HG02610 (cell line): ENCODE results near the gene RIF1.

ENCODE experiments used
- ATAC-seq: cut with Tn5 transposase; IDR thresholded peaks from one replicate; pipeline ENCODE4 v1.9.1; 2021; ENCODE audit warnings: mild to moderate bottlenecking, moderate library complexity; ENCODE audit not compliant: unreplicated experiment

Gene RIF1, protein sequence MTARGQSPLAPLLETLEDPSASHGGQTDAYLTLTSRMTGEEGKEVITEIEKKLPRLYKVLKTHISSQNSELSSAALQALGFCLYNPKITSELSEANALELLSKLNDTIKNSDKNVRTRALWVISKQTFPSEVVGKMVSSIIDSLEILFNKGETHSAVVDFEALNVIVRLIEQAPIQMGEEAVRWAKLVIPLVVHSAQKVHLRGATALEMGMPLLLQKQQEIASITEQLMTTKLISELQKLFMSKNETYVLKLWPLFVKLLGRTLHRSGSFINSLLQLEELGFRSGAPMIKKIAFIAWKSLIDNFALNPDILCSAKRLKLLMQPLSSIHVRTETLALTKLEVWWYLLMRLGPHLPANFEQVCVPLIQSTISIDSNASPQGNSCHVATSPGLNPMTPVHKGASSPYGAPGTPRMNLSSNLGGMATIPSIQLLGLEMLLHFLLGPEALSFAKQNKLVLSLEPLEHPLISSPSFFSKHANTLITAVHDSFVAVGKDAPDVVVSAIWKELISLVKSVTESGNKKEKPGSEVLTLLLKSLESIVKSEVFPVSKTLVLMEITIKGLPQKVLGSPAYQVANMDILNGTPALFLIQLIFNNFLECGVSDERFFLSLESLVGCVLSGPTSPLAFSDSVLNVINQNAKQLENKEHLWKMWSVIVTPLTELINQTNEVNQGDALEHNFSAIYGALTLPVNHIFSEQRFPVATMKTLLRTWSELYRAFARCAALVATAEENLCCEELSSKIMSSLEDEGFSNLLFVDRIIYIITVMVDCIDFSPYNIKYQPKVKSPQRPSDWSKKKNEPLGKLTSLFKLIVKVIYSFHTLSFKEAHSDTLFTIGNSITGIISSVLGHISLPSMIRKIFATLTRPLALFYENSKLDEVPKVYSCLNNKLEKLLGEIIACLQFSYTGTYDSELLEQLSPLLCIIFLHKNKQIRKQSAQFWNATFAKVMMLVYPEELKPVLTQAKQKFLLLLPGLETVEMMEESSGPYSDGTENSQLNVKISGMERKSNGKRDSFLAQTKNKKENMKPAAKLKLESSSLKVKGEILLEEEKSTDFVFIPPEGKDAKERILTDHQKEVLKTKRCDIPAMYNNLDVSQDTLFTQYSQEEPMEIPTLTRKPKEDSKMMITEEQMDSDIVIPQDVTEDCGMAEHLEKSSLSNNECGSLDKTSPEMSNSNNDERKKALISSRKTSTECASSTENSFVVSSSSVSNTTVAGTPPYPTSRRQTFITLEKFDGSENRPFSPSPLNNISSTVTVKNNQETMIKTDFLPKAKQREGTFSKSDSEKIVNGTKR (N-terminal part only)

DNA sequence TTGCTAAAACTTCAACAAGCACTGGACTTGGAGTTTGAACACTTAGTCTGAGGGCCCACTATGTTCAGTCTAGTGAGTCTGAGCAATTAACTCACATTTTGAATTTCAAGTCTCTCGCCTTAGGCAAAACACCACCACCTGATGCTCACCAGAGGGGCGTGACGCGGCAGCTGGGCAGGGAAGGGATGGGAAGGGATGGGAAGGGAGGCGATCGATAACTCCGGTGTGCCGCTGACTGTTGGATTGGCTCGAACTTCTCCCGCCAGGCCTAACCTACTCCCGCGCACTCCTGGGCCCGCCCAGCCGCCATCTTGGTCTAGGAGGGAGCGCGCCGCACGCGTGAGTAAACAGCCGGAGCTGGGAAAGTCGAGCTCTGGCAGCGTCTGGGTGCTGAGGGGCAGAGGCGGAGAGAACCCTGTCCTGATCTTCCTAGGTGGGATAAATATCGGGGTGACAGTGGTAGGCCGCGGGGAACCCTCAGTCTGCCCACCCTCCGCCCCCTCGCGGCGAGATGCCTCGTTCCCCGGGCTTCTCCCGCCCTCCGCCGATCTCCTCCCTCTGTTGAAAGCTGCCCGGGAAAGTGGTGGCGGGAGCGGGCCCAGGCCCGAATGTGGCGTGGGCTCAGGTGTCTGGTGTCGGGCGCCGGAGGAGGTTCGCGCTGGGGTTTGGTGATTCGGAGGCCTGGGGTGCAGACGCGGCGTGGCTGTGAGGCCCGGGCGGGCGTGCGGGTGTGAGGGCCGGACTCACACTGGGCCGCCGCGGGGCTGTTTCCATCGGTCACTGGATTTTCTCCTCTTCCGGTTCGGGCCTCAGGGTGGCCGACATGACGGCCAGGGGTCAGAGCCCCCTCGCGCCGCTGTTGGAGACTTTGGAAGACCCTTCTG is at the start of gene RIF1:
Gene RIF1 (plus strand): TSS at position 302 of the 884 bp plus-strand sequence. CDS start 522 bp downstream, at position 824.
- peak; percentile 93 for ATAC-seq

DNA sequence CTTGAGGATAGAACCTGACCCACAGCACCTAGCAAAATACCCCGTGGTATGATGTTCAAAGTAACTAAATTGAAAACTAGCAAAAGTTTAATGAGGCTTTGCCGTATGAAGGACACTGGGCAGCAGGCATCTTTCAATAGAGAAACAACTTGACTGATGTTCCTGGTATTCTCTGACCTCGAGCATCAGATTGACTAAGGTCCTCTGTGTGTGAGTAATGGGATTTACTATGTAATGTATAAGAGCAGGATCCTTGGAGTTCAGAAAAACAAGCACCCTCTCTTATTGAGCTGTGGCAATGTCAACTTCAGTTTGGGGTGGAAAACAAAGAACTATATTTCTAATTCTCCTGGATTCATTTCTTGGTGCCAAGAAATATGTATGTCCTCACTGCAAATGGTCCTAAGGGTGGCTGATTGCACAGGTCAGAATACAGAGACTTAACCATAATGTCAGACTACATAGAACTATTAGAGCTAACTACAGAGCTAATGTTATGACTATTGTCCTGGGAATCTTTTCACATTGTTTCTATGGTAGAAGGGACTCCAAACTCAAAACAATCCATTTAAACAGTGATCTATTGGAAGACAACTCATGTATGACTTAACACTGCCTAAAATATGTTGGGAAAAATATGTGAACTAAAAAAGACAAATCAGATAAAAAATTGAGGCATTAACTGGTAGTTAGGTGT is 47.9 kb upstream of the RIF1 start:
- no peak for ATAC-seq

DNA sequence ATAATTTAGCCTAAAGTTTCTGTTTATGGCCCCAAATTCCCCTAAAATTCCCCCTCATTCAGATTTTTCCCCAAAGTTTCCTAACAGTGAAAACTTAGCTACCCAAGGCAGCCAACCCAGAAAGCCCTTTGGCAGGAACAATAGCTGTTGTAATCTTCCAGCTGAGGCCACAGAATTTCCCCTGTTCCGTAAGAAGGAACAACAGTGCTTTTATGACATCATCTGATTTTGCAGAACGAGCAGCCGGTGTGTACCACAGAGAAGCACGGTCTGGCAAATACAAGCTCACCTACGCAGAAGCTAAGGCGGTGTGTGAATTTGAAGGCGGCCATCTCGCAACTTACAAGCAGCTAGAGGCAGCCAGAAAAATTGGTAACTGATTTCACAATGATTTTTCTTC is 46.0 kb upstream of the RIF1 start:
- peak; percentile 93 for ATAC-seq

DNA sequence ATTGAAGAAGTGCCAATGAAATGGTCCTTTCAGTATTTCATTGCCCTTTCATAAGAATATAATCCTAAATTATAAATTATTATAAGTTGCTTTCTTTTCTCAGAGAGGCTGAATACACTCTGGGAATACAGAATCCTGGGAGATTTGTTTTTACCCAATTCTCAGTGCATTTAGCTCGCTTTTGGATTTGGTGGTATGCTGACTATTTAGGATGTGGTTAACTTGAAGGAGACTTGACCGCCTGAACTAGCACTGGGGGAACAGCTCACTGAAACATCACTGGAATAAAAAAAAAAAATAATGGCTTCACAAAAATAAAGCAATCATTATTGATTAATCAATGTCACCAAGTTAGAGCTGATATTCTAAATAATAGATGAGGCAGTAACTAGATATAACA is 42.1 kb upstream of the RIF1 start:
- no peak for ATAC-seq

DNA sequence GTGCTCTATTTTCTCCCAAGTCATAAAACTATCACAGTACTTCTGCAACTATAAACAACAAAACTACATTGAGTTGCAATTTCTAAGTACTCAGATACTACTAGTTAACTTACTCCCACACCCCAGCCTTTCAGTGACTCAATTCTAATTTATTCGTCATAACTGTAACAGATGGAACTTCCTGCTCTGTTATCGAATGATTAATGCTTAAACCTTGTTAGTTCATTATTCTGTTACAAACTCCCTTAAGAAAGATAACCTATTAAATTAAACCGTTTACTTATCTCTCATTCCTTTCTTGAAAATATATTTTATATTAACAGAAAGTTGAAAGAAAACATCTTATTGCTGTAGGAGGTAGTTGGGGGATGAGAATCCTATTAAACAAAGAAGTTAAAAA is 35.3 kb upstream of the RIF1 start:
- peak; percentile 98 for ATAC-seq

DNA sequence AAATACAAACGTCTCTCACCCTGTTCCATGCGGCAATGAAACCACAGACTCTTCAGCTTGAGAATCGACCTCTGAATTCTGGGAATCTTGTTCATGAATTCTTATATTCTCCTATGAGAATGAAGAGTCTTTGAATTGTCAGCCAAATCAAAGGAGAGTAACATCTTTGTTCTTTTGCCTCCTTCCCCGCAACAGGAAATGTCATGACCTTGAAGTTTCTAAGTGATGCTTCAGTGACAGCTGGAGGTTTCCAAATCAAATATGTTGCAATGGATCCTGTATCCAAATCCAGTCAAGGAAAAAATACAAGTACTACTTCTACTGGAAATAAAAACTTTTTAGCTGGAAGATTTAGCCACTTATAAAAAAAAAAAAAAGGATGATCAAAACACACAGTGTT is 30.5 kb upstream of the RIF1 start:
- ATAC-seq = no peak

DNA sequence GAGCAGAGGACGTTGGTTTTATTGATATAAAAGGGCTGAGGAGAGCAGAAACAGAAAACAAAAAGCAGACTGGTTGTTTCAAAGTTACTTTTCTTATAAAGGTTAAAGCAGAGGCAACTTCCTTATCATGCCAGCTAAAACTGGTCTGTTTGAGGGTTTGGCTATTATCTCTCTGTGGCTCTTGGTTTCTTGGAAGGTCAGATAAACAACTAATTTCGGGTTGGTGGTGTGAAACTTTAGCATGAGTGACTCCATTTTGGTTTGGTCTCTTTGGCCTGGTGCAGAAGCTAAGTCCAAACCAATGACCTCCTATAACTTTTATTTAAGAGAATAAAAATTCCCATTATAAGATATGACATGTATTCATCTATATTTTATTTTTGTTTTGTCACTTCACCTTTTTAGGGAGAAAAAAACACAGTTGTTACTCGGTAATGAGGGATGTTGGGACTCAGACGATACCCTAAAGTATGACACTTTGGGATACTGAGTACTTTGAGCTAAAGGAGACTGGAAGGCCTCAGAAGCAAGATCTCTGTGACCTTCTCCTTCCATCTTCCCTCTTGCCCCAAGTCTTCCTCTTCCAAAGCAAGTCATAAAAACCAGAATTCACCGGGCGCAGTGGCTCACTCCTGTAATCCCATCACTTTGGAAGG is 29.0 kb upstream of the RIF1 start:
- ATAC-seq = no peak

DNA sequence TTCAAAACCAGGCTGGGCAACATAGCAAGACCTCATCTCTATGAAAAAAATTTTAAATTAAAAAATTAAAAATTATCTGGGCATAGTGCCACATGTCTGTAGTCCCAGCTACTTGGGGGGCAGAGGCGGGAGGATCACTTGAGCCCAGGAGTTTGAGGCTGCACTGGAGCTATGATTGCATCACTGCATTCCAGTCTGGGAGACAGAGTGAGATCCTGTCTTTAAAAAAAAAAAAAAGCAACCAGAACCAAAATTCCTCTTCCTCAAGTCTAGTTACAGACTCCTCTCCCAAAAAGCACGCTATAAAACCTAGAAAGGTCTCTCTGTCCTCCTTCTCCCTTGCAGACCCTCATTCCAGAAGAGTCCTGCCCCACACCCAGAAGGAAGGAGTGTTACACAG is 28.4 kb upstream of the RIF1 start:
- ATAC-seq = no peak

DNA sequence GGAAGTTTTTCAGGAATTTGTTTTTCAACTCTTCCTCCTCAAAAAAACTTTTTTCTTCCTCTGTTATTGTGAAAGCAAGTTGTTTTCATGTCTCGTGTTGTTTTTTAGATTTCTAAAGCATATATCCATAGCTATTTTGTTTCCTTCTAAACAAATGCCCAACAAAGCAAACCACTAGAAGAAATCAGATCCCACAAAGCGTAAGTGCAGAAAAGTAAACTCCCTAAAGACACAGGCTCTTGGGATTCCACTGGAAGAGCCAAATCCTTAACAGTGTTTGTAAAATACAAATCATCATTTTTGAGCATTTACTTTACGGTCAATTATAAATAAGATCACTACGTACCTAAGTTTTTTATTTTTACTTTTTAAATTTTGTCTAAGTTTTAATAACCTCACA is 21.7 kb upstream of the RIF1 start:
- no peak for ATAC-seq

DNA sequence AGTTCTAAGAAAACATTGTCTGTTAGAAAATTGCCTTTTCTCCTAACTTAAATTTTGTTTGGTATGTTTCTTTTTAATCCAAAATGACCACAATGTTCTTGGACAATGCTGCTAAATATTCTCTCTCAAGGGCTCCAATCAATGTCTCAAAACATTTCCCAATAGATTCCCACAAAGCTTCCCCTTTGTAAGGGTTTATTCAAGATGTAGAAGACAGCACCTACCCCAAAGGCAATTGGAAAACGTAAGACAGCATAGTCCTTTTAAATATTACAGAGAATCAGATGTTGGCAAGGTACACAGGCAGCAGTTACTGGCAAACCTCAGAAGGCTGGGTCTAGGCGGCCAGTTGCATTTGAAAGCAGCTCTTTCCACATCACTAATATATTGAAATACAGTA is 18.3 kb upstream of the RIF1 start:
- ATAC-seq = no peak

DNA sequence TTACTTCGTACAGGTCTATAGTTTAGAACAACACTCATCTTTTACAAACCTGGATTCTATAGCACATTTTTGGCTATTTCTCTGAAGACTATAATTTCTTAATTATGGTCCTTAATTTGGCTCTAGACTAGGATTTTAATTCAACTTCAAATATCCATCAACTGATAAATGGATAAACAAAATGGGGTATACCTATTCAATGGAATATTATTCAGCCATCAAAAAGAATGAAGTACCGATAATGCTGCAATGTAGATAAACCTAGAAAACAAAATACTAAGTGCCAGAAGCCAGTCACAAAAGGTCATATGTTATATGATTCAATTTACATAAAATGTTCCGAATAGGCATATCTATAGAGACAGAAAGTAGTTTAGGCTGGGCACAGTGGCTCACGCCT is 15.2 kb upstream of the RIF1 start:
- ATAC-seq = no peak

DNA sequence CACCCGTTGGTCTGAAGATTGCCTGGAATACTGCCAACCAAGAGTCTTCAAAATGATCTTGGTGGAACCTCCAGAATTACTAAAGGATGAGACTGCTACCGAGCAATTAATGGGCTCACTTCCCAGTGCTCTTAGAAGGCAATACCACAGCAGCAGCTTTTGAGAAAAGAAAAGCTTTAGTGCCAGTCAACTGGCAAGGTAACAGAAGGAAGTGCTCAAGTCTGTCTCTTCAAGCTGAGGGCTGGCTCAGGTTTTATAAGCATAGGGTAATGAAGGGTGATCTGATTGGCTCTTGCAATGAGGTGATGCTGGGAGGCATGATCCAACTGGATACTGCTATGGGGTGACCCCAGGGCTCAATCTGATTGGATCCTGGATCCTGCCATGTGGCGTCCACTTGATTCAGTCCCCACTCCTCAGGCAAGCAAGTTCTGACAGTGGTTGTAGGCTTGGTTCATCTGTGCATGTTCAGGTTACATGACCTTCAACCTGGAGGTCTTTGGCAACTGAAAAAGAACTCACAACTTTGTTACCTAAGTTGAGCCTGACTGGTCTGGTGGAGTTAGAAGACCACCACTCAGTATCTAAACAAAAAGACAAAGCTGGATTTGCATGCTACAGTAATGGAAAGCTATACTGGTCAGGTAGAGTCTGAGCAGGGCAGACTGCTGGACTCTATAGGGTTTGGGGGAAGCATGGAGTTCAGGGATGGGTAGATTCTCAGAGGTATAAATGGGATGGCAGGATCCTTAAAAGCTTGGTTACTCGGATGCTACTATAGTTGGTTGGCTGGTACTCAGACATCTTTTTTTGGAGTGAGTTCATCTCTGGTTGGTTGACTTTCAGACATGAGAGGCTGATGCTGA is 14.0 kb upstream of the RIF1 start:
- no peak for ATAC-seq

DNA sequence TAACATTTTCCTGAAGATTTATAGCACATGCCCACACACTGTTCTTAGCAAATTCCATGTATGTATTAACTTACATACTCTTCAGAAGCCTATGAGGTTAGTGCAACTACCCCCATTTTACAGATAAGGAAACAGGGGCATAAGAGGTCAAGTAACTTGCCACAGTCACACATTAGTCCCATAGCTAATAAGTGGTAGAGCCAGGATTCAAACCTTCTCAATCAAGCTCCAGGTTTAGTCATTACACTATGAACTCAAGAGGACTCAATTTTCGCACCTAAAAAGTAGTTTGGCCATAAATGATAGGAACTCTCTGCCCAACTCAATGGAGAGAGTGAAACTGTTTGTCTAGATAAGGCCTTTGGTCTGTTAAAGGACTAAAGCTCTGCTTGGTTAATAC is 9.7 kb upstream of the RIF1 start:
- ATAC-seq = no peak

DNA sequence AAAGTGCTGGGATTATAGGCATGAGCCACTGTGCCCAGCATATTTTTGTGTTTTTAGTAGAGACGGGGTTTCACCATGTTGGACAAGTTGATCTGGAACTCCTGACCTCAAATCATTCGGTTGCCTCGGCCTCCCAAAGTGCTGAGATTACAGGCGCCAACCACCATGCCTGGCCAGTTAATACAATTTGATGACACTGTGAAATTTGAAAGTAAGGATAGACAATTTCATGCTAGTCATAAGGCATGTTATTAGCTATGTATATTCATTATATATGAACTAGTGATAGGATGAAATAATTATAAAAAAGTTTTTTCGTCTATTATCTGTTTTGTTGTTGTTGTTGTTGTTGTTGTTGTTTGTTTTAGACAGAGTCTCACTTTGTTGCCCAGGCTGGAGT is 8.6 kb upstream of the RIF1 start:
- ATAC-seq = no peak

DNA sequence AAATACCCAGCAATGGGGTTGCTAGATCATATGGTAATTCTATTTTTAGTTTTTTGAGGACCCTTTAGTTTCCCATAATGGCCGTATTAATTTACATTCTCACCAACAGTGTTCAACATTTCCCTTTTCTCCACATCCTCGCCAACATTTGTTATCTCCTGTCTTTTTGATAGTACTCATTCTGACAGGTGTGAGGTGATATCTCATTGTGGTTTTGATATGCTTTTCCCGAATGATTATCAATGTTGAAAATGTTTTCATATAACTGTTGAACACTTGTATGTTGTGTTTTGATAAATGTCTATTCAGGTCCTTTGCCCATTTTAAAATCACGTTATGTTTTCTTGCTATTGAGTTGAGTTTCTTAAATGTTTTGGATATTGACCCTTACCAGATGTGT is 5.8 kb upstream of the RIF1 start:
- no peak for ATAC-seq

DNA sequence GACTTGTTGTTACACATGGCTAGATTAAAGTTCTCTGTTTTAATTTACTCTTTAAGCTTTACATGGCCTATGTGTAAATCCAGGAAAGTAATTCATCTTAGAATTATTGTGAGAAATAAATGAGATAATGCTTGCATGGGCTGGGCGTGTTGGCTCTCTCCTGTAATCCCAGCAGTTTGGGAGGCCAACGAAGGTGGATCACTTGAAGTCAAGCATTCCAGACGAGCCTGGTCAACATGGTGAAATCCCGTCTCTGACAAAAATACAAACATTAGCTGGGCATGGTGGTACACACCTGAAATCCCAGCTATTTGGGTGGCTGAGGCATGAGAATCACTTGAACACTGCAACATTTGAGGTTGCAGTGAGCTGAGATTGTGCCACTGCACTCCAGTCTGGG is 4.3 kb upstream of the RIF1 start:
- ATAC-seq = no peak

DNA sequence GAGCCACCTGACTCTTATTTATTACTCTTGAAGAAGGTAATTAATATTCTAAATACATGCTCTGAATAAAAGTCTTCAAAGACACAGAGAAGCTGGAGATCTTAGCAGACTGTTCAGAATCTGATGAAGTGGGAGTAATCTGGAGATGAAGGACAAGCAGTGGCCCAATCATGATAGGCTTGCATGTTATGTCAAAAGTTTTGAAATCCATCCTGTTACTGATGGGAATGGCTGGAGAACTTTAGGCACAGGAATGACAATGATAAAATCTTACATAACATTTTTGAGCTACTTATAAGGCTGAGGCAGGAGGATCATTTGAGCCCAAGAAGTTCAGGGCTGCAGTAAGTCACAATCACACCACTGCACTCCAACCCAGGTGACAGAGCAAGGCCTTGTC is 2.4 kb upstream of the RIF1 start:
- no peak for ATAC-seq
